ENCODE measurements around the gene ARHGAP32.

The ARHGAP32 gene

GRCh38 chr11:128956401-128957201 is 235.5 kb downstream of the ARHGAP32 start:
- TF ChIP-seq REST (IDR thresholded peaks at IDR 0.05; ENCODE audit: insufficient read depth in 1 of 2, low read depth in 2 of 2, low read length in 2 of 2) (no peak), TAF1 (IDR thresholded peaks at IDR 0.05; ENCODE audit: borderline replicate concordance, insufficient read depth, low read length) (no peak), POLR2AphosphoS5 (IDR thresholded peaks at IDR 0.05; ENCODE audit: low read depth, low read length) (no peak), FOXP2 (optimal IDR thresholded peaks at IDR 0.05; ENCODE audit: borderline replicate concordance, extremely low read depth, extremely low read length, insufficient read depth) (no peak), SIN3A (IDR thresholded peaks at IDR 0.05; ENCODE audit: borderline replicate concordance, insufficient read depth, low read length) (no peak)

GRCh38 chr11:128955636-128956035 is 236.5 kb downstream of the ARHGAP32 start:
- TF ChIP-seq FOXP2 (optimal IDR thresholded peaks at IDR 0.05; ENCODE audit: borderline replicate concordance, extremely low read depth, extremely low read length, insufficient read depth) (no peak), TAF1 (IDR thresholded peaks at IDR 0.05; ENCODE audit: borderline replicate concordance, insufficient read depth, low read length) (no peak), REST (IDR thresholded peaks at IDR 0.05; ENCODE audit: insufficient read depth in 1 of 2, low read depth in 2 of 2, low read length in 2 of 2) (no peak), POLR2AphosphoS5 (IDR thresholded peaks at IDR 0.05; ENCODE audit: low read depth, low read length) (no peak), SIN3A (IDR thresholded peaks at IDR 0.05; ENCODE audit: borderline replicate concordance, insufficient read depth, low read length) (no peak)

- TF ChIP-seq POLR2AphosphoS5 (IDR thresholded peaks at IDR 0.05; ENCODE audit: low read depth, low read length) (no peak), TAF1 (IDR thresholded peaks at IDR 0.05; ENCODE audit: borderline replicate concordance, insufficient read depth, low read length) (no peak), REST (IDR thresholded peaks at IDR 0.05; ENCODE audit: insufficient read depth in 1 of 2, low read depth in 2 of 2, low read length in 2 of 2) (no peak), SIN3A (IDR thresholded peaks at IDR 0.05; ENCODE audit: borderline replicate concordance, insufficient read depth, low read length) (no peak), FOXP2 (optimal IDR thresholded peaks at IDR 0.05; ENCODE audit: borderline replicate concordance, extremely low read depth, extremely low read length, insufficient read depth) (no peak)
Measured at GRCh38 chr11:128953151-128953550, 239.0 kb downstream of the ARHGAP32 start.

- no peak for TF ChIP-seq TAF1 (IDR thresholded peaks at IDR 0.05; ENCODE audit: borderline replicate concordance, insufficient read depth, low read length)
- no peak for TF ChIP-seq SIN3A (IDR thresholded peaks at IDR 0.05; ENCODE audit: borderline replicate concordance, insufficient read depth, low read length)
- no peak for TF ChIP-seq FOXP2 (optimal IDR thresholded peaks at IDR 0.05; ENCODE audit: borderline replicate concordance, extremely low read depth, extremely low read length, insufficient read depth)
- TF ChIP-seq POLR2AphosphoS5 (IDR thresholded peaks at IDR 0.05; ENCODE audit: low read depth, low read length), result no peak
- no peak for TF ChIP-seq REST (IDR thresholded peaks at IDR 0.05; ENCODE audit: insufficient read depth in 1 of 2, low read depth in 2 of 2, low read length in 2 of 2)
Measured at GRCh38 chr11:128949791-128950454, 242.2 kb downstream of the ARHGAP32 start.

Data from PFSK-1 (cell line).